GM19025 (cell line): Measurements from ENCODE around the gene DEDD2.
"Not testable (repeated sequence)": the region's sequence is repeated elsewhere in the genome, so short reads cannot be mapped to it uniquely, and the experiment has no call there.

Source experiments
- ATAC-seq: cut with Tn5 transposase; IDR thresholded peaks from one replicate; pipeline ENCODE4 v1.9.1; 2021; ENCODE audit warnings: mild to moderate bottlenecking, low read depth, moderate library complexity; ENCODE audit not compliant: unreplicated experiment

The DEDD2 gene, protein sequence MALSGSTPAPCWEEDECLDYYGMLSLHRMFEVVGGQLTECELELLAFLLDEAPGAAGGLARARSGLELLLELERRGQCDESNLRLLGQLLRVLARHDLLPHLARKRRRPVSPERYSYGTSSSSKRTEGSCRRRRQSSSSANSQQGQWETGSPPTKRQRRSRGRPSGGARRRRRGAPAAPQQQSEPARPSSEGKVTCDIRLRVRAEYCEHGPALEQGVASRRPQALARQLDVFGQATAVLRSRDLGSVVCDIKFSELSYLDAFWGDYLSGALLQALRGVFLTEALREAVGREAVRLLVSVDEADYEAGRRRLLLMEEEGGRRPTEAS

DNA sequence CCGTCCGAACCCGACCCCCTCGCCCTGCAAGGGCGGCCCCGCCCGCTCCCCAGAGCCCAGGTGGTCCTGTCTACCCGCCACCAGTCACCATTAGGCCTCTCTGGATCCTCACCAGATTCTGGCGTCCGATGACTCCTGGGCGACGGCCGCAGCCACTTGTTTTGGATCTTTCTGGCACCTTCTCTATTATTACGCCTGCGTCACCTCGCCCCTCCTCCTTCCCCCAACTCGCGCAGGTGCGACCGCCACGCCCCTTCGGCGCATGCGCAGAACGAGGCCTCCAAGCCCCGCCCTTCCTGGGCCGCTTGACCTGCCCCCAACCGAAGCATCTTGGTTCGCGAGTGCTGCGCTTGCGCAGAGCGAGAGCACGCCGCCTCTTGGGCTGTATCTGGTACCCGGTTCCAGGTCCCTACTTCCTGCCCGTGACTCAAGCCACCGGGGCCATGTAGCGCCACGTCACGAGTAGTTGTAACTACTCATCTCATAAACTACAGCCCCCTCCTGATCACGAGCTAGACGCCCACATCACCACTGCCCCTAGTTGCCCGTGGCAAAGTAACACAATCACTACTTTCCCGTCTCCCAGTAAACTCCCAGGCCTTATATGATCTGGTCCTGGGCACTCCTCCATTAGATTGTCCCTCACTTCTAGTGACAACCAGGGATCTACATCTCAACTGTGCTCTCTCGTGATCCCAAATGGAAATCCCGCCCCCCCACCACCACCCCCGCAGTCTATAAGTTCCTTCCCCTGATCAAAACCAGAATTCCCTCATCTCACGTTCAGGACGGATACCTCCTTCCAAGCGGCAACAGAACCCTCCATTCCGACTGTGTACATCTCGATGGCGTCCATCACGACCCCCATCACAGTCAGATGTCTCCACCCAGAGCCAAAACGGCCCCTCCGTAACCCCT is at the start of gene DEDD2:
Gene DEDD2, minus strand, starts transcription at position 158 of the 918 bp plus-strand sequence. CDS start 670 bp downstream, outside the sequence.
- peak; percentile 63 for ATAC-seq

DNA sequence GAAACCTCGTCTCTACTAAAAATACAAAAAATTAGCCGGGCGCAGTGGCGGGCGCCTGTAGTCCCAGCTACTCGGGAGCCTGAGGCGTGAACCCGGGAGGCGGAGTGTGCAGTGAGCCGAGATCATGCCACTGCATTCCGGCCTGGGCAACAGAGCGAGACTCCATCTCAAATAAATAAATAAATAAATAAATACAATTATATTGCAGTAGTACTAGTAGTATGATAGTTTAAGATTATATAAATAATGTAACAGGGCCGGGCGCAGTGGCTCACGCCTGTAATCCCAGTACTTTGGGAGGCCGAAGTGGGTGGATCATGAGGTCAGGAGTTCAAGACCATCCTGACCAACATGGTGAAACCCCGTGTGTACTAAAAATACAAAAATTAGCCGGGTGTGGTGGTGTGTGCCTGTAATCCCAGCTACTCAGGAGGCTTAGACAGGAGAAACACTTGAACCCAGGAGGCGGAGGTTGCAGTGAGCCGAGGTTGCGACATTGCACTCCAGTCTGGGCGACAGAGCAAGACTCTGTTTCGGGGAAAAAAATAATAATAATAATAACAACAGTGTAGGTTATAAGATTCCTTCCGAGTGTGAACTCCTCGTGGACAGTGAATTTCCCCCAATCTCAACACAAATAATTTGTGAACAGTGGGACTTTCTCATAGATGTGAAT is 49.6 kb upstream of the DEDD2 start:
- not testable (repeated sequence) for ATAC-seq

DNA sequence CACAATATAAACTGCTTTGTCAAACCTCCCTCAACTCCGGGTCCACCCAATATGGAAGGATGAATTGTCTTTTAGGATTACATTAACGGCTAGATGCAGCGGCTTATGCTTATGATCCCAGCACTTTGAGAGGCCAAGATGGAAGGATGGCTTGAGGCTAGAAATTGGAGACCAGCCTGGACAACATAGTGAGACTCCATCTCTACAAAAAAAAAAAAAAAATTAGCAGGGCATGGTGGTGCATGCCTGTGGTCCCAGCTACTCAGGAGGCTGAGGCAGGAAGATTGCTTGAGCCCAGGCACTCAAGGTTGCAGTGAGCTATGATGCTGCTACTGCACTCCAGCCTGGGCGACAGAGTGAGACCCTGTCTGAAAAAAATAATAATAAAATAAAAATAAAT is 48.6 kb upstream of the DEDD2 start:
- not testable (repeated sequence) for ATAC-seq

DNA sequence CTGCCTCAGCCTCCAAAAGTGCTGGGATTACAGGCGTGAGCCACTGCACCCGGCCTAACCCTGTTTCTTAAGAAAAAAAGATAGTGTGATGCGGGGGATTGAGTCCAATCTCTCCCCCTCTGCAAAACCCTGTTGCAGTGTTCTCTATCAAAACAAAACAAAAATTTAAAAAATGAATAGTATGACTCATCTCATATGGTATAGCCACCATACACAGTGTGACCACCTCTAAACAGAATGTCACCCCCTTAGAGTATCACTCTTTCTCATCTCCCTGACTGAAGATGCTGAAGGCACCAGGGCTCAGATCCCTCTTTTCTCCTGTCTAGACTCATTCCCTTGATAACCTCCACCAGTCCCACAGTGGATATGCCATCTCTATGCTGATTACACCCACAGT is 44.3 kb upstream of the DEDD2 start:
- ATAC-seq = no peak

DNA sequence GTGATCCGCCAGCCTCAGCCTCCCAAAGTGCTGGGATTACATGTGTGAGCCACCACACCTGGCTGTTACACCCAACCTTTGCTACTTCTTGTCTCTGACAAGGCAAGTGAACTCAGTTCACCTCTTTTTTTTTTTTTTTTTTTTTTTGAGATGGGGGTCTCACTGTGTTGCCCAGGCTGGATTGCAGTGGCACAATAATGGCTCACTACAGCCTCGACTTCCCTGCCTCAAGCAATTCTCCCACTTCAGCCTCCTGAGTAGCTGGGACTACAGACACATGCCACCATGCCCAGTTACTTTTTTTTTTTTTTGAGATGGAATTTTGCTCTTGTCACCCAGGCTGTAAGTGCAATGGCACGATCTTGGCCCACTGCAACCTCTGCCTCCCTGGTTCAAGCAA is 40.4 kb upstream of the DEDD2 start:
- ATAC-seq = not testable (repeated sequence)

DNA sequence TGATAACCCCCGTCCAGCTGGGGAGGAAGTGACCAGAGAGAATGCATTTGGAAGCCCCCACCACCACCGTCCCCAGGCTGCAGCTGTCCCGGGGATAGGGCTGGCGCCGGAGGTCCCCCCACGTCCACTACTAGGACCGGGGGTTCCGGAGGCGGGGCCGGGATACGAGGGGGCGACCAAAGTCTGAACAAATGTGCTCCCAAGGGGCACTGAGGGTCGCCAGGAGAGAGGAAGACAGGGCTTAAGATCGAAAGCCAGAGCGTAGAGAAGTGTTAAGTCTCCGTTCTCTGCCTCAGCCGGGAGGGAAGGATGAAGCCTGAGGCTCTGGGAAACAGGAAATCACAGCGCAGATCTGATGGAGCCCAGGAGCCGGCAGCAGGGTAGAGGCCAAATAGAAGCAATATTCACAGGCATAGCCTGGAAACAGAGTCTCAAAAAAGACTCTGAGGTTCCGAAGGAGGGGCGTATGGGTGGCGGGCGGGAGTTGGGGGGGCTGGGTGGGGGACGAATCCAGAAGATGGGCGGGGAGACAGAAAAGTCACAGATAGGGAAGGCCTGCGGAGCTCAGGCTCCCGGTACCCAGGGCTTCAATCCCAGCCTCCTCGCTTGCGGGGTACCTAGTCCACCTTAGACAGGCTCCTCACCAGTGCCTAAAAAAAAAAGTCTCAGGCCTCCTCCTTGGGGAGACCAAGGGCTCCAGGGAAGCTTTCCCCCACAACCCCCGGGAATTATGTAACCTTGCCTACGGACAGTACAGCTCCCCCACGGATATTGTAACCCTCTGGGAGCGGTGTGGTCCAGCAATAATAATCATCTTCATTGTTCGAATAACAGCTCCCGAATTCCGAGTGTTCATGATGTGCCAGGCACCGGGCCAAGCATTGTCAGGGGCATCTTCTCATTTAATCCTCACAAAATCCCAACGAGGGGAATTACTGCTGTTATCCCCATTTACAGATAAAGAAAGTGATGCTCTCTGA is 38.6 kb upstream of the DEDD2 start:
- no peak for ATAC-seq

DNA sequence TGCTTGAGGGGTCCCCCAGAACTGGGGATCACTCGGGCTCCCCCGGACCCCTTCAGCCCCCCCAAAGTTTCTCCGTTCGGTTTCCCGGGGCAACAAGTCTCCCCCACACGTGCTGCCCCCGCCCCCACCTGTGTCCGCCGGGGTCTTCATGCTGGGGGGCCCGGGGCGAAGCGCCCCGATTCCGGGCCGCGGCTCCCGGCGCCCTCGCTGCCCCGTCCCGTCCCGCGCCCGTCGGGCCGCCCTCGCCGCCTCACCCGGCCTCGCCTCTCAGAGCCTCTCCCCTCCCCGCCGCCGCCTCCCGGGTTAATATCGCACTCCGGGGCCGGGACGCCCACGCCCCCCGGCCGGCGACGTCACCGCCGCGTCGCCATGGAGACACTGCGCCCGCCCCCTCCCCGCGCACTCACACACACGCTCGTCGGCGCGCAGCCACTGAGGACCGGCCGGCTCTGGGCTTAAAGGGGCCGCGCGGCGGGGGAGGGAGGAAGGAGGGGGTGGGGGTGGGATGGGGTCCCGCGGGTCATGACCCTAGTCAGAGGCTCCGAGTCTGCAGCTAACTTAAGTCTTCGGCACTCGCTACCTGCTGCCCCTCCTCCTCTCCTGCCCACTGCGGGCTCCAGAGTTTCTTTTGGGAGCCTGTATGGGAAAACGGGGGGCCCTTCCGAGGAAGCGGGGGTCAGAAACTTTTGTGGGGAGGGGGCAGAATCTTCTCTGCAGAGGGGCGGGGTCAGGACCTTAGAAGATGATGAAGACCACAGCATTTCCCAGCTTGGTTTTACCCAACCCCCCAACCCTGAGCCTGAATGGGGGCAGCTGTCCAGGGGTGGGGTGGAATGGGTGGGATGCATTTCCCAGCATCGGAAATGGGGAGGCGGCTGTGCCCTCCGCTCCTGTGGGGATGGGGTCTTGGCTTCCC is 37.6 kb upstream of the DEDD2 start, which contains the start of gene ERF:
Gene ERF, minus strand, starts transcription at position 279 of the 916 bp plus-strand sequence. Its CDS starts 129 bp downstream, at position 150.
- ATAC-seq = peak; percentile 65

DNA sequence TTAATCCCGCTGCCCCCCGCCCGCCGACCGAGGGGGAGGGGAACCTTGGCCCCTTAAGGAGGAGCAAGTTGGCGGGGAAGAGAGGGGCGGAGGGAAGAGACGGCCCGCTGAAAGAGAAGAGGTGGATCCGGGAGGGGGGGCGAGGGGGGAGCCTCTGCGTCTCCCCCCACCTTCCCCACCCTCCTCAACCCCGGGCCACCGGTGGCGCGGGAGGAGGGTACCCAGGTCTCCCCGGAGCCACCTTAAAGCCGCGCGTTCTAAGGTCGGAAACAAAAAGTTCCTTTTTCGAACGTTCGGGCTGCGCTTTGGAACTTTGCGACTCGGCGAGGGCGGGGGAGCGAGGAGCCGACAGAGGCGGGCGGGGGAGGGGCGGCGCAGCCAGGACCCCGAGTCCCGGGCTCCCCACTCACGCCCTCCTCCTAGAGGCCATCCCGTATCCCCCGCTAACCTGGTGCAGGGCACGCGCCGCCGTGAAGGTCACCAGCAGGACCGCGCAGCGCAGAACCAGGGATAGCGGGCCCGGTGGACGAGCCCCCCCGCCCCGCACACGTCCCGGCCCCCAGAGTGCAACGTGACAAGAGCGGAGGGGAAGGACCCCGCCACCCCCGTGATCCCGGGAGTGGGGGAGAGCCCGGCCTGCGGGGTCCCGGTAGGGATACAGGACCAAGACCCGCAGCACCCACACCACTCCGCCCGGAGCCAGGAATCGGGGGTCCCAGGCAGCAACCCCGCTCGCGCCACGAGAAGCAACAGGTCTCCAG is 36.8 kb upstream of the DEDD2 start:
- ATAC-seq = no peak

DNA sequence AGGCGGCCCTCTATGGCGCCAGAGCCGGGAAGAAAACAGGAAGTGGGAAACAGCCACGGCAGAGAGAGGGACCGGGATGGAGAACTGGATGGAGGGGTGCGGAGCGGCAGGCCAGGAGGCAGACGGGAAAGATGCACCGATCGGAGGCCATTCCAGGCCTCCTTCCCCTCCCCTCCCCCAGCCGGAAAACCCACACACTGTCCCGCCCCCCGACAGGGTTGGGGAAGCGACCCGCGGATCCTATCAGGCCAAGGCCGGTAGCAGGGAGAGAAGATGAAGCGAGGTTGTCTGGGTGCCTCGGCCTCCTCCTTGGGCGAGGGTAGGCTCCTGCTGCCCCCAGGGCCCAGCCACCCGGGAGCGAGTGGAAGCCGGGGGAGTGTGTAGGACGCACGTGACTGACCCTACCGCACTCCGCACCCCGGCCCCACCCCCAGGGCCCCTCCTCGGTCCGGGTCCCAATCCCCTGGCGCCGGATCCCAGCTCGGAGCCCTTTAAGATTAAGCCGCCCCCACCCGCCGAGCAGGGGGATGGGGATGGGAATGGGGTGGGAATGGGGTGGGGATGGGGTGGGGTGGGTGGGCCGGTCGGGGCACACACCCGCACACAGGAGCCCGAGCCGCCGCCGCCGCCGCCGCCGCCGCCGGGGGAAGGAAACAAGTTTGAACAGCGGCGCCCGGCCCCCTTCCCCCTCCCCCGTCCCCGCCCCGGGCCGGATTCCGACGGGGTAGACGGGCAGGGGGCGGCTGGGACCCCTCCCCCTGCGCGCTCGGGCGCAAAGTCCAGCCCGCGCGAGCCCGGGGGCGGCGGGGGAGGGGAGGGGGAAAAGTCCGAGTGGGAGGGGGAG is 36.0 kb upstream of the DEDD2 start:
- ATAC-seq = no peak

DNA sequence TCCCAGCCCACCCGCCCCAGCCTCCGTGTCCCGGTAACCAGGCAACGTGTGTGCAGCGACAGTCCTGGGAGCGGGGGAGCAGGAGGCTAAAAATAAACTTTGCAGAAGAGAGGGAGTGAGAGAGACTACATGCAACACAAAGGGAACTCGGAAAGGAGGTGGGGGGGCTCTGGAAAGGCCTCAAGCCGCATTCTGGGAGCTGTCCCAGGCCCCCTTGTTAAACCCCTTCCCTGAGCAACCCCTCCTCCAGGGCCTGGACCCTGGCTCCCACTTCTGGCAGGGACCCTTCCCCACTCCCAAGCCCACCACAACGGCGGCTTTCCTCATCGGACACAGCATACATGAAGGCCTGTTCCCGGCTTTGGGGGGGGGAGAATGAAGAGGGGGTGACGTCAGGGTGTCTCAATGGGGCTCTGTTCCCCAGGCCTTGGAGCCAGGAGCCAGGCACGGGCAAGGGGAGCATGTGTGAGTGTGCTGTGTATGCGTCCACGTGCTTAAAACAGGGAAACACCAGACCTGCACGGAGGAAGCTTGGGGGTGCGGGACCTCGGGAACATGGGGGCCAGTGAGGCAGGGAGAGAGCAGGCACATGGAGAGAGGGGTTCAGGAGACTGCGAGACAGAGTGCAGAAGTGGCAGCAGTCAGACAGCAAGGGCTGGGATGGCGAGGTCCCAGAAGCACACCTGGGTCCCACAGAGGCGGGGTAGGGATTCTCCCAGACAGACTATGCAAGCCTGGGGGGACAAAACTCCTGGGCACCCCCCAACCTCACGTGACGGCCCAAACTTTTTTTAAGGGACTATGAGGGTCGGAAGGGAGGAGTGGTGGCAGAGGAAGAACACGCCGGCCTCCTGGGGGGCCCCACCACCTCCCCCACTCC is 35.1 kb upstream of the DEDD2 start:
- no peak for ATAC-seq

DNA sequence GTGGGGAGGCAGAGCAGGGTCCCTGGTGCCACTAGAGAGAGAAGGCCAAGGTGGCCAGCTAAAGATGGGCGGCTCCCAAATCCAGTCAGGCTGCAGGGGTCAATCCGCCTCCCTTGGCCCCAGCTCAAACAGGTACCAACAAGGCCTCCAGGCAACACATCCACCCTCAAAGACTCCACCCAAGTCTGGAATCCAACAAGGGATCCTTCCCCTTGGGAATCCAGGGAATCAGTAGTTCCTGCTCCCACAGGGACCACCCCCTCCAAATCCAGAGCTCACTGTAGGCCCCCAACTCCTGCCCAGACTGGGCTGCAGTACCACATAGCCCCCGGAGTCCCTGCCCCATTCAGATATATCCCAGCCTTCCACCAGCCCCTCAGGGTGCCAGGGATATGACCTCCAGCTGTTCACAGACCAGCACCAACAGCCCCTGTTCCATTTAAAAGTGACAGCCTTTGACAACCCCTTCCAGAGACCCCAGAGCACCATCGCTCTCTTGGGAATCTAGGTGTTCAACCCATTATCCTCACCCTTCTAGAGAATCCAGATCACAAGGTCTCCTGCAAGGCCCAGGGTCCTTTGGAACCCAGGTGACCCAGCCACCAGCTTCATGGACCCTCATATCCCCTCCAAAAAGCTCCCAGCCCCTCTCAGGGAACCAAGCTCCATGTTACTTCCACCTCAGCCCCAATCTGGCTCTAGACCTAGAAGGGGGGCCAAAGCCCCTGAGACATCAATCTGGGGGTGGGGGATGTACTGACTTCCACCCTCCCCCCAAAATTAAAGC is 34.3 kb upstream of the DEDD2 start:
- no peak for ATAC-seq

DNA sequence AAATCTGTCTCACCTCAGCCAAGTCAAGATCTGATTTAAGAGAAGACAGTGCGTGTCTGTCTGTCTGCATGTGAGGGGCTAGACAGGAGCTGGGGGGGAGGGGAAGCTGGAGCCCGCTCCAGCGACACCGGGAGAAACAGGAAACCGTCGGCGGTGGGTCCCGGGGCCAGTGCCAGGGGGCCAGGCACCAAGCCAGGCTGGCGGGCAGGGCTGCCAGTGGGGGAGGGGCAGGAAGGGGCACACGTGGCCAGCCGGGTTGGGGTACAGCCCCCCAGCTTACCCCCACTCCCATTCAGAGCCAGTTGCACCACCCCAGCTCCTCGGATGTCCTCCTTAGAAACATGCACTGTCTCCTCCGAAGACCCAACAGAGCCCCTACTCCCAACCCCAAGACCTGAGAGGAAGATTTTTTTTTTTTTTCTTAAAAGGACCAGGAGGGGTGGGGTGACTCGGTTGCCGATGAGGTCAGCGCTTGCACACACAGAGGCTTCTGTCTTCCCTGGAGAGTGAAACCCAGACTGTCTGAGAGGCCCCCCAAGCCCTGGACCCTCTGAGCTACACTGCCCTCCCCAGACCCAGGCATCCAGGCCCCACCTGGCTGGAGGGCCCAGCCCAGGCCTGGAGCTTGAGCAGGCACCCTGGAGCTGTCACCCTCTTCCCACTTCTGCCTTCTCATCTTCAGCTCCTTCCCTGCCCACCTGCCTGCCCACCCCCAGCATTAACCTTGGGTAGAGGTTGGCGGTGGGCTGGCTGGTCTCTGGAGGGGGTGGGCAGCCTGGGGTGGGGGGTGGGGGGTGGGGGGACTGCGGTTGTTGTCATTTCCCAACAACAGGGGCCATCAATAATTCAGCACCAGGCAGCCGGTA is 33.4 kb upstream of the DEDD2 start:
- ATAC-seq = no peak

DNA sequence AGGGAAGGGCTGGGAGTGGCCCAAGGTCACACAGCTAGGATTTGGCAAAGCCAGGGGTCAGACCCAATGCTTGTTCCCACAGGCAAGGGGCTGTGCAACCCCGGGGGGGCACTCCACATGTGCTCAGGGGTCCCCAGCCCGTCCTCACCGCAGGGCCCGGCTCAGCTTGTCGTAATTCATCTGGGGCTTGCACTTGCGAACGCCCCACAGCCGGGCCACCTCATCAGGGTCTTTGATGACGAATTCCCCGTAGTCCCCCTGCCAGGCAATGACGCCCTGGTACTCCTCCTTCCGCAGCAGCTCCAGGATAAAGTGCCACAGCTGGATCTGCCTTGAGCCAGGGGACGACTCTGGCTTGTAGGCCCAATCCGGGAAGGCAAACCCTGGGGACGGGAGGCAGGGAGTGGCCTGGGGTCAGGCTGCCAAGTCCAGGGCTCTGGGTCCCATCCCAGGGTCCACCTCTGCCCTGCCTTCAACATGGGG is 32.7 kb upstream of the DEDD2 start:
- ATAC-seq = no peak

DNA sequence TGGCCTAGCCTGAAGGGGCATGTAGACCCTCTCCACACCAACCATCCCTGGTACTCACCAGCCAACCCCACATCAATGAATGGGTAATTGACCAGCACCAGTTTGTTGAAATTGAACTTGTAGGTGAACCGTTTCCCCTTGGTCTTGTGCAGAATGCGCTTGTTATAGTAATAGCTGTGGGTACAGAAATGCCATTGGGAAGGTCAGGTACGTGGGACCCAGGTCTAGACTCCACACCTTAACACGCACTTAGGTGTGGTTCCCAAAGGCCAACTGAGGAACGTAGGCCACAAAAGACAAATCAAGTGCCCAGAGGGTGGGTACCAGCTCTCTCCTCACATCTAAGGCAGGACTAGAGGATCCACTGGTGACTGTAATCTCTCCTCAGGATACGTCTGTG is 32.3 kb upstream of the DEDD2 start:
- no peak for ATAC-seq
